Inferior parietal cortex (tissue), 1 donor: Measurements from ENCODE around the gene MAGI1.

Experiments
- DNase-seq: peaks from one replicate; pipeline ENCODE4 v3.0.0-alpha.2; 2016; ENCODE audit errors: extremely low spot score

Gene MAGI1

DNA sequence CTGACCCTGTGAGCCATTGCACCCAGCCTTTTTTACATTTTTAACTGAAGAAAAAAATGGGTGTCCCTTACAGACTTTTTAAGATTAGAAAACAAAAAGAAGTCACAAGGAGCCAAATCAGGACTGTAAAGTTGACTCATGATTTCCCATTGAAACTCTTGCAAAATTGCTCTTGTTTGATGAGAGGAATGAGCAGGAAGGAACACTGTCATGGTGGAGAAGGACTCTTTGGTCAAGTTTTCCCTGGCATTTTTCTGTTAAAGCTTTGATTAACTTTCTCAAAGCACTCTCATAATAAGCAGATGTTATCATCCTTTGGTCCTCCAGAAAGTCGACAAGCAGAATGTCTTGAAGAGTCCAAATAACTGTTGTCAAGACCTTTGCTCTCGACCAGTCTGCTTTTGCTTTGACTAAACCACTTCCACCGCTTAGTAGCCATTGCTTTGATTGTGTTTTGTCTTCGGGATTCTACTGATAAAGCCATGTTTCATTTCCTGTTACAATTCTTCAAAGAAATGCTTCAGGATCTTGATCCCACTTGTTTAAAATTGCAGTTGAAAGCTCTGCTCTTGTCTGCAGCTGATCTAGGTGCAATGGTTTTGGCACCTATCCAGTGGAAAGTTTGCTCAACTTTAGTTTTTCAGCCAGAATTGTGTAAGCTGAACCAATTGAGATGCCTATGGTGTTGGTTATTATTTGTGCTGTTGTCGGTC lies 369.4 kb downstream of the MAGI1 start:
- no peak for DNase-seq

DNA sequence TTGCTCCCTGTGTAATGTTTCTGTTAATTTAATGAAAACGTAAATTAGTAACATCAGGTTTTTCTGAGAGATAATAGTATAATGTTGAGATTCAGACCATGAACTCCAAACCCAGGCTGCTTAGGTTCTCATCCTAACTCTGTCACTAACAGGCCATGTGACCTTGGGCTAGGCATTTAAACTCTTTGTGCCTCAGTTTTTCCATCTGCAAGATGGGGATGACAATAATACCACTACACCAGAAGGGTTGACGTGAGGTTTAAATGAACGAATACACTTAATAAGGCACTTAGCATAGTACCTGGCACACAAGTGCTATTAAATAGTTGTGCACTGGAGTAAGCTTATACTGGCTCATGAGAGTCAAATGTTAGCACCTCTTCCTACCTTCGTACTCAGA lies 370.8 kb downstream of the MAGI1 start:
- no peak for DNase-seq

DNA sequence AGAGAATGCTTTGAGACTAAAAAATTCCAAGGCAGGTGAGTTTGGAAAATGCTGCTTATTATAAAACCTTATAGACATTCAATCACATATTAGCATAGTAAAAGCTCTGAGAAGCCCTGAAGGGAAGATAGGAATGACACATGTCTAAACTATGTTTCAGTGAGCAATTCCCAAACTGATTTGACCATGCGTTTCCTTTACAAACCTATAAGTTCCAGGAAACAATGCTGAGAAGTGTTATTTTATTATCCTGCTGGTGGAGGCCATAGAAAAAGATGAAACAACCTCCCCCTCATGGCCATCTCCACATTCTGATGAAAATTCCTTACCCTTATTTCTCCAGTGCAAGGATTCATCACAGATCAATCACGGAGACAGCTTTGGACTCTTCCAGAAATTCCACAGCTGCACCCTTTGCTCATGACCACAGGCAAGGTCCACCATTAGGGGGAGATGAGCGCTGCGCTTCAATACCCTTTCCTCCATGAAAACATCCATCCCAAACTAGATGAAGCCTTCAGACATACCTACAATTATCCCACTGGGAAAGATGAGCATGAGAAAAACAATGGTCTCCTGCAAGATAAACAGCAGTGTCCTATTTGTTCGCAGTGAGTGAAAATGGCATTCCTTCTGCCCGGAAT lies 372.1 kb downstream of the MAGI1 start:
- DNase-seq, result no peak

DNA sequence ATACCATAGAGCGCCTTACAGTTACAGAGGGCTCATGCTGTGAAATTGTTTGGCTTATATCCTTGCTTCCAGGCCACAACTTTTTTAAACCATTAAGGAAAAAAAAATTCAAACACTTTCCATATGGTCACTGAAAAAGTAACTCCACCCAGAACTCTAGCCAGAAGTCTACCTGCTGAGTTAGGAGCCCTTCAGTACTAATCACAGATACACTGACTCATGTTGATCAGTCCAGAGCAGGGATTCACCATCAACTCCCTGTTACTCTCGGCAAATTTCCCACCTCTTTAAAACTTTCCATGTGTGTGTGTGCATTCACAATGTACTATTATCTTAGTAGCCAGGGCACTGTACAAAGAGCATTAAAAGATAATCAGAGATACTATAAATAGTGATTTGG lies 372.8 kb downstream of the MAGI1 start:
- no peak for DNase-seq

DNA sequence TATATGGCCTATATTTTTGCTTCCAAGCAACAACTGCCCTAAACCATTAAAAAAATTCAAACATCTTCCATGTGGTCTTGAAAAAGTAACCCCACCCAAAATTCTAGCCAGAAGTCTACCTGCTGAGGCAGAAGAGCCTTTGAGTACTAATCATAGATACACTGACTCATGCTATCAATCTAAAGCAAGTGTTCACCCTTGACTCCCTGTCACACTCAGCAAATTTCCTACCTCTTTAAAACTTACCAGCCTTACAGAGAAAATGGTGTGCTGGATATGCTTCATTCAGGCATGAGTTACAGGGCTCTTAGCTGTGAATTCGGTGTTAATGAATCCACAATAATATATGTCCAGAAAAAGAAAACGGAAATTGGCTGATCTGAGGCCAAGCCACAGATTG lies 373.8 kb downstream of the MAGI1 start:
- no peak for DNase-seq

DNA sequence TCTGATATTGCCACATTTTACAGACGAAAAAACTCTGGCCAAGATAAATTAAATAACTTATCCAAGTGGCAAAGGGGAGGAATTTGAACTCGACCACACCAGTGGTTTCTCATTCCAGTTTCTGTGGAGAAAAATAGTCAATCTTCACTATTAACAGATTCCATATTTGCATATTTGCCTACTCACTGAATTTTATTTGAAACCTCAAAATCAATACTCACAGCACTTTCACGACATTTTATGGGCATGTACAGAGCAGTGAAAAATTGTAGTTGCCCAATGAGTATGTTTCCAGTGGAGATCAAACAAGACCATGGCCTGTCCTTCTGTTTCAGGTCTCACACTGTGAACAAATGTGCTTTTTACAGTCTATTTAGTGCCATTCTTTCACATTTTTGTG lies 374.3 kb downstream of the MAGI1 start:
- DNase-seq, result no peak

DNA sequence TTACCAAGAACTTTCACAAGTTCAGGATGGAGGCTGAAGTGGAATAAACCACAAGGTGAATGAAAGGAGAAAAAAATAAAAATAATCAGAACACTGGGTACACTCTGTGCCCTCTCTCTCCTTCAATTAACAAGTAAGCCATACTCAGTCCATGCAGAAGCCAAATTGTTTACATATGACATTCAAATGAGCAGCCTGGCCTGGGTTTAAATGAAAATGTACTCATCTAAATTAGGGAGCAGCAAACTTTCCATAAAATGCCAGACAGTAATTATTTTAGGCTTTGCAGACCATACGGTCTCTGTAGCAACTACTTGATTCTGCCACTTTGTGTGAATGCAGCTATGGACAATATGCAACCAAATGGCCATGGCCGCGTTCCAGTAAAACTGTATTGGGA lies 376.6 kb downstream of the MAGI1 start:
- DNase-seq, result no peak

DNA sequence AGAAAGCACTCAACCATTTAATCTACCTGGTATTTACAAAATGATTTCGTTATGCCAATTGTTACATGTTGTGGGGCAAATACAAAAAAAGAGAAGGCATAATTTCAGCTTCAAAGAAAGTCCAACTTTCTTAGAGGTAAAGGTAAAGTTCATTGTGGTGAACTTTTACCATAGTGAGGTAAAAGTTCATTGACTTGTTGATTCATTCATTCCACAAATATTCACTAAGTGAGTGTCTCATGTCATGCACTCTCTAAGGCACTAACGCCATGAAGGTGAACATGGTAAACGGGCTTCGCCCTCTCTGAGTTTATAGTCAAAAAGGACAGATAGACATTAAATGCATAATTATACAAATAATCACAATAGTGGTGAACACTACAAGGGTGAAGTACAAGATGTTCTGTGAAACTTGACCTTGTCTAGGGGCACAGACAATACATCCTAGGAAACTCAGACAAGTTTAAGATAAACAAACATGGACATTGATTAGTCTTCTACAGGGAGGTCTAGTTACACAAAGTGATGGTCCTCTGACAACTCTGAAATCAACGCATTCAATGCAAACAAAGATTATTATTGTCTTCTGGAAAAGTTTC lies 378.6 kb downstream of the MAGI1 start:
- DNase-seq, result no peak

DNA sequence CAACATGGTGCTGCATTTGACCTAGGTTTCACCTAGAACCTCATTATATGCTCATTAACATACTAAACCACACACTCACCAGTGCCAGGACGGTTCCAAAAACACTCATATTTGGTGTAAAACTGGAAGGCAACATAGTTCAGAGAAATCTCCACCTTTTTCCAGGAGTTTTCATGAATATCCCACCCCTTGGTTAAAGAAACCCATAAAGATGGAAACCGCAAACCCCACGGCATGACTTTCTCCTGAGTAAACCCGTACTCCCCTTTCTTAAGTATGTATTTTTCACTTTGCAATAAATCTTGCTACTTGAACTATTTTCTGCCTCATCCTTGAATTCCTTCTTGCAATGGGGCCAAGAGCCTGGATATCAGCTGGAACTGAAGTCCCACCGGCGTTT lies 379.3 kb downstream of the MAGI1 start:
- DNase-seq, result no peak

DNA sequence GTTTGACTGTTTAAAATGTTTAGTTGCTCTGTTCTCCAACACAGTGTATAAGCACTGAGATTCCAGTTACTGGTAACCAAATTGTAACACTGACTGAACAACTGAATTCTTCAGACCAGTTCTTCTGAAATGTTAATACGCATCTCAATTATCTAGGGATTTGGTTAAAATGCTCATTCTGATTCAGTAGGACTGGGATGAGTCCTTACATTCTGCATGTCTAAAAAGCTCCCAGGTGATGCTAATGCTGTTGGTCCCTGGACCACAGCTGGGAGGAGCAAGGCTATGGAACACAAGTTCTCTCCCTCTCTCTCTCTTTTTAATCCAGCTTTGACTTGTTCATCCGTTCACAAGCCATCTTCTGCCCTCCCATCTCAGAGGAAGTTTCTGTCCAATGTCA lies 380.3 kb downstream of the MAGI1 start:
- DNase-seq, result no peak

DNA sequence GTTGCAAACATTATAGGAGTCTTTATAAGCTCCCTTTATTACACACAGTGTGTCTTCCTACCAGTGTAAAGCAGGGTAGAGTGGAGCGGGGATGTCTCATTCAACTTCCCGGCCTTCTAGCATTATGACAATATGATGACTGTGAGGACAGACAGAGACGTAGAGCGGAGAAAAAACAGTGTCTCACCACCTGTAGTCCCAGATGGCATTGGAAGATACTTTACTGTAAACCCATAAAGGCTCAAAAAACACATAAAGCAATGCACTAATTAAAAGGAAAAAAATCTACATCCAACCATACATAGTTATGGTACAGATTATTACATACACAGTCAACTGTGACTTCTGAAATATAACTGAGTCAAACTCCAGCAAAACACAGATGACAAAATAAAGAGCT lies 383.7 kb downstream of the MAGI1 start:
- DNase-seq, result no peak

DNA sequence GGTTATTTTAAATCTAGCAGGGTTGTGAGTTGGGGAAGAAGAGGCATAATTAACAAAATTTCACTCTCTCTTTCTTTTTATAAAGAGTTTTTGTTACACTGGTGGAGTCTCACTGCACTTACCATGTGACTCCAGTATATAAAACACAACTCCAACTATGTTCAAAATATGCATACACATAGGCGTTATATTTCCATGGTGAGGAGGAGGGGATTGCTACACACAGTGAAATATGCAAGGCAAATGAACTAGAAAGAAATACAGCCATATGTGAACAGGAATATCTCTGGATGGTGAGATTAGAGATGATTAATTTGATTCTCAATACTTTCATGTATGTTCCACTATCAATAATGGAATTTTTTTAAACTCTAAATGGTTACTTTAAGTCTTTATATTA lies 385.0 kb downstream of the MAGI1 start:
- no peak for DNase-seq

DNA sequence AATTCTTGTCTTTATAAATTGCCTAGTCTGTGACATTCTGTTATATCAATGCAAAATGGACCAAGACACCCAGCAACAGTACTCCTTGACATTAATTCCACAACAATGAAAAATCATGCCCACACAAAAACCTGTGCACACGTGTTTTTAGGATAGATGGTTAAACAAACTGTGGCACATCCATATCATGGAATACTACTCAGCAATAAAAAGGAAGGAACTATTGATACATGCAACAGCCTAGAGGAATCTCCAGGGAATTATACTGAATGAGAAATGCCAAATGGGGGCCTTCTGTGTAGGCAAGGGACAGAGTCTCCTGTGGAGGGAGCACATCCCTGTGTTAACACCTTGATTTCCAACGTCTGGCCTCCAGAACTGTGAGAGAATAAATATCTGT lies 388.5 kb downstream of the MAGI1 start:
- DNase-seq, result no peak

DNA sequence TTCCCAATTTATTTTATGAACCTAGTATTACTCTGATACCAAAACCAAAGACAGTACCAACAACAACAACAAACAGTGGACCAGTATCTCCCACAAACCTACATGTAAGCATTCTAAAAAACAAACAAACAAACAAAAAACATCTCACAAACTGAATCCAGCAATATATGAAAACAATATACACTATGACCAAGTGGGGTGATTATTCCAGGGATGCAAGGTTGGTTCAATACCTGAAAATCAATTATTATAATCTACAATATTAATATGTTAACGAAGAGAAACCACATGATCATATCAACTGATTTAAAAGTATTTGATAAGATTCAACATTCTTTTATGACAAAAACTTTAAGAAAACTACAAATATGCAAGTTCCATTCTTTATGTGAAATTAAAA lies 391.3 kb downstream of the MAGI1 start:
- no peak for DNase-seq

DNA sequence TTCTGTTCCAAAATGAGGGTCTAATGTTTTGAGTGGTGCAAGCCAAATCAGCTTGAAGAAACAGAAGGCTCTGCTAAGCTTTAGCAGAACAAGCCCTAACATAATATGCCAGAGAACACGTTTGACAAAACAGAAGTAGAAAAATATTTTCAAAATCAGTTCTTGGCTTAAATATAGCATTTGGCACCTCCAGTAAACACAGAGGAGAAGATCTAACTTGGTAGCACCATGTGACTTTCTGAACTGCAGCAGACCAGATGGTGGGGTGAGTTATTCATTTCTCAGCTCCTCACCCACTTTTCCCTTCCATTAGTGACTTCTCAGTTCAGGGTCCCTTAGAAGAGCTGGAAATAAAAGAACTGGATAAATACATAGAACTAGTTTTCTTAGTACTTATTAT lies 395.8 kb downstream of the MAGI1 start:
- peak; percentile 71 for DNase-seq

DNA sequence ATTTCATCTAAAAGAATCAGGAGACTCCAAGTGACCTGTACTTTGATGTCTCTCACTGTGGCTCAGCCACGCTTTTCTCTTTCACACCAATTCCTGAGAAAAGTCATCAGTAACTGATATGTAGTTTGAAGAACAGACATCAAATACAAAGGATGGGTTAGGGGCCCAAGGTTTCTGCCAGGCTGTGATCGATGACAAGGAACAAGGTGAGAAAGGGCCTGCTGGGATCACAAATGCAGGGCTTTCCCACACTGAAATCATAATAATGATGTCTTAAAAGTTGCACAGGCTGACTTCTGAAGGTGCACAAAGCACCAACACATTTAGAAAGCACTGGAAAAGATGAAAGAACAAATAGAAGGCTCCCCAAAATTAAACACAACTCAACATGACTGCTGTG lies 396.9 kb downstream of the MAGI1 start:
- no peak for DNase-seq

DNA sequence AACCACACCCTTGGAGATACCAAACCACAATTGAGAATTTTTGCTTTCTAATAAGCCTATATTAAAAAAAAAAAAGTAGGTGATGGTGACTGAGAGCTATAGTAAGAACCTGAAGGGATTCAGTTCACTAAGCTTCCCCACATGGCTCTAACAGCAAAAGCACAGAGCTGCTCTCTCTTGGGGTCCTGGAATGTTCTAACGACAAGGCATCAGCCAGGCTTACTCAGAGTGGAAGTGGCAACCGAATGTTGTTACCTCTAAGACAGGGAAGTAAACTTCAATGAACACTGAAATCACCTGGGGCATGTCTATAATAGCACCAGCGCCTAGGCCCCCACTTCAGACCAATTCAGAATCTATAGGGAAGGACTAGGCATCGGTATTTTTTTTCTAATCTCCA lies 397.7 kb downstream of the MAGI1 start:
- no peak for DNase-seq

DNA sequence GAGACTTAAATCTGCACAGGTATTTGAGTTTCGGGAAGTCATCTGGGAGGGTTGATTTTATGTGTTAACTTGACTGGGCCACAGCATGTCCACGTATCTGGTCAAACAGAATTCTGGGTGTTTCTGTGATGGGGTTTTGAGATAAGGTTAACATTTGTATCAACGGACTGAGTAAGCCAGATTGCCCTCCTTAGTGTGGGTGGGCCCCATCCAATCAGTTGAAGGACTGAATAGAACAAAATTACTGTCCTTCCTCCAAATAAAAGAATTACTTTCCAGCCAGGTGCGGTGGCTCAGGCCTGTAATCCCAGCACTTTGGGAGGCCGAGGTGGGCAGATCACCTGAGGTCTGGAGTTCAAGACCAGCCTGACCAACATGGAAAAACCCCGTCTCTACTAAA lies 399.3 kb downstream of the MAGI1 start:
- no peak for DNase-seq

DNA sequence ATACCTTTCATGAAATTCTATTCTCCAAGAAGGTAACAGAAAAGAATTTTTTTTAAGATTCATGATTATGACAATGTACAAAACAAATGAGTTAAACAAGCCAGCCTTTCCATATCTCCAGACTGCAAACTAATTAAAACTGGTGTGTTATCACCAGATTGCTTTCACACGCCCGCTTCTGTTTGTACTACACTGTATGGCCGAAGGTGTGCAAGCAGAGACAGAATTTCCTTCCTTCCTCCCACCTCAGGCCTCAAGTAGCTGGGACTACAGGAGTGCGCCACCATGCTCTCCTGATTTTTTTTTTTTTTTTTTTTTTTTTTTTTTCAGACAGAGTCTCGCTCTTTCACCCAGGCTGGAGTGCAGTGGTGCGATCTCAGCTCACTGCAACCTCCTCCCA lies 400.4 kb downstream of the MAGI1 start:
- DNase-seq, result no peak

DNA sequence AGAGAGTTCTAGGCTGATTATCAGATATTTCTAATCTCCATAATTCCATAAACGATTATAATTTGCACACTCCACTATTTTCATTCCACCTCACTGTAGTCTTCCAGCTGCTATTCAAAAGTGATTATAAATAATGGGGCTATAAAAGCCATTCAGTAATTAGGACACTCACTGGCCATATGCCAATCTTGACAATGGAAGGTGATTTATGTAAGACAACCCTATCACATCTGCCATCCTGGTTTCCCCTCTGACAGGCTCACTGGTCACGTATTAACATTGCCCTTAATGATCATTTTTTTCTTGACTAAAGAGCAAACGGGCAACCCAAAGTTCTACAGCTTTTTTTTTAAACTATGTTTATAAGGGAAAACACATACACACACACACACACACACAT lies 402.4 kb downstream of the MAGI1 start:
- no peak for DNase-seq

DNA sequence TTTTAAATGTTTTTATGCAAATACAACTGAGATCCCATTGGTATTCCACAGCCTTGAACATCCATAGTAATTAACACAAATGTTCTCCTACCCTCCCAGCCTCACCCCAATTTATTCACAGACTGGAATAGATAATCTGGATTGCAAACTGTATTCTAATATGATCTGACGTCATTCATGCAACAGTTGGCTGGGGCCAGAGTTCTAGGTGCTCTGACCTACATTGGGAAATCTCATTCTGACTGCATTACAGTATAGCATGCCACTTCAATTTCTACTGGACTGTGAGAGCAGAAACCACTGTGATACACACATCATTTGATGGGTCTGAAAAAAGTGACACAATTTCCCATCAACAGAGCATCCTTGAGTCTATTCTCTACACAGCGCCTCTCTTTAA lies 403.1 kb downstream of the MAGI1 start:
- no peak for DNase-seq

DNA sequence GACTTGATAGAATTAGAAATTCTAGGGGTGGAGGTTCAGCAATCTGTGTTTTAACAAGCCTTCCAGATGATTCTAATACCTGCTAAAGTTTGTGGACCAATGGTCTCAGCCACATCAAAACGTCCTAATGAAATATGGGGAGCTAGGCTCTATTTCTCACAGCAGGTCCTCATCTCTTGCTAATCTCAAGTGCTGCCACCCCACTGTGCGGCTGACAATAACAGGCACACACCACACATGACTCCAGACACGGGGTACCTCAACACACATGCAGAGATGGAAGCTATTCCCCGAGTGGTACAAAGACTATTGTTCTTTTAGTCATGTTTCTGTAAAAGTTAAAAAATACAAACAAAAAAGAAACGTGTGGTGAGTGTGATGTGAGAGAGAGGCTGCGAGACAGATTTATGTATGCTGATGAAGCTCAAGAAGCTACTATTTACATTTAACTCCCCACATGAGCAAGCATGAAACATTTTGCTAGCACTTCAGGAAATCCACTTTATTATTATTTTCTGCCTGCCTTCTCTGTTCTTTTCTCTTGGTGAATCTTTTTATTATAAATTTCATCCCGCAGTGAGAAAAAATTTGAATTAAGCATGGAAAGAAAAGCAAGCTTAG lies 405.6 kb downstream of the MAGI1 start:
- DNase-seq, result no peak

DNA sequence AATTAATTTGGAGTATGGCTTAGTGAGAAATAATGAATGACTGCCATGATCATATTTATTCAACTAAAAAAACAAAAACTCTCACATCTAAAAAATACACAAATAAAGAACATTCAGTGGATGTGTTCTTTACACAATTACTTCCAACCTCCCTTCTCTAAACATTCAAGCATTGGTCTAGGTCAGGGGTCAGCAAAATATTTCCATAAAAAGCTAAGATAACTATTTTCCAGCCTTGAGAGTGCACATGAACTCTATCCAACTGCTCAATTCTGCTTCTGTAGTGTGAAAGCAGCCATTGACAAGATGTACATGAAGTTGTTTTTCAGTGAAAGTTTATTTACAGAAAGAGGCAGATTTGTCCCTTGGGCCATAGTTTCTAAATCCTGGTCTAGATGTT lies 406.3 kb downstream of the MAGI1 start:
- no peak for DNase-seq
